Common myeloid progenitor, CD34-positive (primary cell): ENCODE measurements around the gene IFT122.

ENCODE experiments used
- CTCF ChIA-PET: fragments of 350-600 bp; sonication (Branson Sonifier 250); formaldehyde crosslinking; loops from one replicate; lab custom pipeline; 2021; ENCODE audit warnings: antibody characterized with exemption; lab: Charles Lee
- POLR2A ChIA-PET: fragments of 350-600 bp; sonication (Branson Sonifier 250); formaldehyde crosslinking; loops from one replicate; lab custom pipeline; 2021; ENCODE audit warnings: antibody characterized with exemption; lab: Charles Lee
- DNase-seq, 3 donors: peaks; one replicate each; pipeline versions ENCODE4 v3.0.0 to v3.0.0-alpha.2; 2013
- H3K27ac ChIP-seq, 2 experiments: 1 replicate in 1 of 2; 2 replicates in 1 of 2; pipeline ENCODE4 v1.7.0; 2013; ENCODE audit warnings: inconsistent platforms in 2 of 2, low read length in 2 of 2, mild to moderate bottlenecking in 2 of 2, low read depth in 1 of 2, moderate library complexity in 1 of 2; ENCODE audit not compliant: severe bottlenecking in 2 of 2, insufficient read depth in 1 of 2, poor library complexity in 1 of 2
- H3K27me3 ChIP-seq, 5 experiments: replicated peaks in 2 of 5; 1 replicate in 3 of 5; 2 replicates in 2 of 5; pipeline versions ENCODE4 v1.6.1 to v1.7.0; 2013; ENCODE audit warnings: low read length in 4 of 5, mild to moderate bottlenecking in 2 of 5, moderate library complexity in 2 of 5, inconsistent platforms in 1 of 5; ENCODE audit not compliant: insufficient read depth in 5 of 5, control insufficient read depth in 4 of 5
- H3K36me3 ChIP-seq, 4 experiments: 1 replicate in 2 of 4; 2 replicates in 2 of 4; pipeline versions ENCODE4 v1.6.1 to v1.7.0; 2013; ENCODE audit warnings: low read length in 3 of 4, control low read depth in 1 of 4, mild to moderate bottlenecking in 1 of 4; ENCODE audit not compliant: control insufficient read depth in 4 of 4, insufficient read depth in 4 of 4
- H3K4me1 ChIP-seq, 4 experiments: 1 replicate in 3 of 4; 2 replicates in 1 of 4; pipeline versions ENCODE4 v1.6.1 to v1.7.1; 2013; ENCODE audit warnings: low read length in 3 of 4, mild to moderate bottlenecking in 3 of 4, control low read depth in 1 of 4, inconsistent platforms in 1 of 4, moderate library complexity in 1 of 4; ENCODE audit not compliant: control insufficient read depth in 4 of 4, insufficient read depth in 4 of 4; ENCODE audit errors: control extremely low read depth in 1 of 4
- H3K4me3 ChIP-seq, 7 experiments: 1 replicate in 4 of 7; 2 replicates in 3 of 7; pipeline versions ENCODE4 v1.5.1 to v1.7.0; 2013; ENCODE audit warnings: mild to moderate bottlenecking in 7 of 7, low read length in 6 of 7, moderate library complexity in 6 of 7, inconsistent platforms in 2 of 7, low read depth in 2 of 7, control low read depth in 1 of 7; ENCODE audit not compliant: insufficient read depth in 4 of 7, control insufficient read depth in 1 of 7; ENCODE audit errors: extremely low read depth in 1 of 7
- H3K9me3 ChIP-seq, 5 experiments: 1 replicate in 4 of 5; 2 replicates in 1 of 5; pipeline versions ENCODE4 v1.6.1 to v1.7.1; 2013; ENCODE audit warnings: low read length in 4 of 5, mild to moderate bottlenecking in 2 of 5, inconsistent platforms in 1 of 5, low read depth in 1 of 5, moderate library complexity in 1 of 5; ENCODE audit not compliant: control insufficient read depth in 4 of 5, insufficient read depth in 2 of 5; ENCODE audit errors: control extremely low read depth in 1 of 5
- WGBS: methylation state at CpG from one replicate; pipeline ENCODE4 v1.1.5; 2013; ENCODE audit not compliant: insufficient coverage; 5-methylcytosine and 5-hydroxymethylcytosine counted together

IFT122 gene

GRCh38 chr3:129530251-129530791, 90.3 kb downstream of the IFT122 start:
- Histone ChIP-seq H3K4me1 (peaks cover 0 to 16% (median 9%) of the 10 kb centered on the region in 4 experiments), H3K36me3 (no peaks in the 10 kb centered on the region), H3K27ac (no peak overlapping the region), H3K9me3 (no peaks in the 10 kb centered on the region), H3K4me3 (no peak overlapping the region), H3K27me3 (no peaks in the 10 kb centered on the region)
- 95% methylated on average over 2 of the region's 6 CpGs for WGBS
- ChIA-PET CTCF (interaction anchor here (0.9 kb wide), 1 partner anchor 66 kb away, joined by 3 read pairs; no protein-coding TSS in a partner anchor), POLR2A (no interaction called here)
- DNase-seq = no peak

GRCh38 chr3:129530821-129531220, 90.8 kb downstream of the IFT122 start:
- Histone ChIP-seq H3K4me1 (peaks cover 0 to 11% (median 8%) of the 10 kb centered on the region in 4 experiments), H3K4me3 (no peak overlapping the region), H3K9me3 (no peaks in the 10 kb centered on the region), H3K27me3 (no peaks in the 10 kb centered on the region), H3K36me3 (no peaks in the 10 kb centered on the region), H3K27ac (no peak overlapping the region)
- POLR2A ChIA-PET = no interaction called here
- CTCF ChIA-PET = interaction anchor here (0.9 kb wide), 1 partner anchor 65 kb away, joined by 3 read pairs; no protein-coding TSS in a partner anchor
- no peak for DNase-seq
- 97% methylated on average over 13 of the region's 13 CpGs for WGBS

GRCh38 chr3:129531699-129532098, 91.7 kb downstream of the IFT122 start:
- Histone ChIP-seq H3K27me3 (no peaks in the 10 kb centered on the region), H3K4me3 (no peak overlapping the region), H3K36me3 (no peaks in the 10 kb centered on the region), H3K9me3 (no peaks in the 10 kb centered on the region), H3K4me1 (peaks cover 0 to 3% (median 0%) of the 10 kb centered on the region in 4 experiments), H3K27ac (no peak overlapping the region)
- no peak for DNase-seq
- CTCF ChIA-PET = interaction anchor here (1.4 kb wide), 1 partner anchor 17 kb away, joined by 4 read pairs; no protein-coding TSS in a partner anchor
- POLR2A ChIA-PET = no interaction called here
- 93% methylated on average over 11 of the region's 11 CpGs for WGBS

GRCh38 chr3:129532261-129532660, 92.2 kb downstream of the IFT122 start:
- no peak for DNase-seq
- ChIA-PET POLR2A (no interaction called here), CTCF (interaction anchor here (0.6 to 1.4 kb wide), 2 partner anchors 8 to 16 kb away, joined by 3 to 4 read pairs; no protein-coding TSS in a partner anchor)
- 96% methylated on average over 20 of the region's 20 CpGs for WGBS
- Histone ChIP-seq H3K36me3 (no peaks in the 10 kb centered on the region), H3K9me3 (no peaks in the 10 kb centered on the region), H3K4me1 (no peaks in the 10 kb centered on the region), H3K4me3 (no peak overlapping the region), H3K27me3 (no peaks in the 10 kb centered on the region), H3K27ac (no peak overlapping the region)

GRCh38 chr3:129533406-129533805, 93.4 kb downstream of the IFT122 start:
- no peak overlapping the region for H3K4me3 ChIP-seq
- no peaks in the 10 kb centered on the region for H3K9me3 ChIP-seq
- ChIA-PET POLR2A (no interaction called here), CTCF (no interaction called here)
- WGBS = 96% methylated on average over 13 of the region's 16 CpGs
- no peaks in the 10 kb centered on the region for H3K36me3 ChIP-seq
- DNase-seq = no peak
- H3K27ac ChIP-seq = no peak overlapping the region
- no peaks in the 10 kb centered on the region for H3K4me1 ChIP-seq
- no peaks in the 10 kb centered on the region for H3K27me3 ChIP-seq

- CTCF ChIA-PET = interaction anchor here (0.7 to 1.3 kb wide), 3 partner anchors 27 to 71 kb away, joined by 3 to 4 read pairs (median 3); no protein-coding TSS in a partner anchor
- POLR2A ChIA-PET = interaction anchor here (0.9 kb wide), 1 partner anchor 11 kb away, joined by 3 read pairs; no protein-coding TSS in a partner anchor
Measured at GRCh38 chr3:129534428-129535027, 94.5 kb downstream of the IFT122 start.

GRCh38 chr3:129535075-129535474, 95.1 kb downstream of the IFT122 start:
- Histone ChIP-seq H3K9me3 (no peaks in the 10 kb centered on the region), H3K27ac (no peak overlapping the region), H3K27me3 (no peaks in the 10 kb centered on the region), H3K4me1 (no peaks in the 10 kb centered on the region), H3K4me3 (no peak overlapping the region), H3K36me3 (no peaks in the 10 kb centered on the region)
- WGBS = no CpG with 5 or more reads among the region's 1 CpG
- CTCF ChIA-PET = interaction anchor here (0.7 to 1.3 kb wide), 3 partner anchors 26 to 70 kb away, joined by 3 to 4 read pairs (median 3); no protein-coding TSS in a partner anchor
- POLR2A ChIA-PET = interaction anchor here (0.9 kb wide), 1 partner anchor 12 kb away, joined by 3 read pairs; no protein-coding TSS in a partner anchor
- no peak for DNase-seq

More at GRCh38 chr3:129534428-129535027, 94.5 kb downstream of the IFT122 start:
- Histone ChIP-seq H3K36me3 (no peaks in the 10 kb centered on the region), H3K4me3 (no peak overlapping the region), H3K4me1 (no peaks in the 10 kb centered on the region), H3K27me3 (no peaks in the 10 kb centered on the region), H3K27ac (no peak overlapping the region), H3K9me3 (no peaks in the 10 kb centered on the region)
- 92% methylated on average over 4 of the region's 4 CpGs for WGBS
- DNase-seq = no peak
